ENCODE measurements around the gene RFX2. TPM values are rescaled to one million over a fixed set of nuclear protein-coding genes. Genes with fewer than 3 reads are reported as not detected.

RFX2 gene
- total RNA-seq, 1 donor from 2014 or later, result 4.2 TPM

- no peak for DNase-seq (ENCODE audit: low read depth)
- no peak overlapping the region for H3K4me3 ChIP-seq (ENCODE audit: low read depth, low read length)
- TF ChIP-seq, protein P1, sequence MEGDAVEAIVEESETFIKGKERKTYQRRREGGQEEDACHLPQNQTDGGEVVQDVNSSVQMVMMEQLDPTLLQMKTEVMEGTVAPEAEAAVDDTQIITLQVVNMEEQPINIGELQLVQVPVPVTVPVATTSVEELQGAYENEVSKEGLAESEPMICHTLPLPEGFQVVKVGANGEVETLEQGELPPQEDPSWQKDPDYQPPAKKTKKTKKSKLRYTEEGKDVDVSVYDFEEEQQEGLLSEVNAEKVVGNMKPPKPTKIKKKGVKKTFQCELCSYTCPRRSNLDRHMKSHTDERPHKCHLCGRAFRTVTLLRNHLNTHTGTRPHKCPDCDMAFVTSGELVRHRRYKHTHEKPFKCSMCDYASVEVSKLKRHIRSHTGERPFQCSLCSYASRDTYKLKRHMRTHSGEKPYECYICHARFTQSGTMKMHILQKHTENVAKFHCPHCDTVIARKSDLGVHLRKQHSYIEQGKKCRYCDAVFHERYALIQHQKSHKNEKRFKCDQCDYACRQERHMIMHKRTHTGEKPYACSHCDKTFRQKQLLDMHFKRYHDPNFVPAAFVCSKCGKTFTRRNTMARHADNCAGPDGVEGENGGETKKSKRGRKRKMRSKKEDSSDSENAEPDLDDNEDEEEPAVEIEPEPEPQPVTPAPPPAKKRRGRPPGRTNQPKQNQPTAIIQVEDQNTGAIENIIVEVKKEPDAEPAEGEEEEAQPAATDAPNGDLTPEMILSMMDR (conservative IDR thresholded peaks at IDR 0.05; ENCODE audit: low read depth, low read length), result no peak
Measured at GRCh38 chr19:6070720-6071485, 39.4 kb downstream of the RFX2 start.

- TF ChIP-seq, protein P1 (conservative IDR thresholded peaks at IDR 0.05; ENCODE audit: low read depth, low read length), result no peak
- no peak for DNase-seq (ENCODE audit: low read depth)
- no peak overlapping the region for H3K4me3 ChIP-seq (ENCODE audit: low read depth, low read length)
Measured at GRCh38 chr19:6070207-6070681, 40.1 kb downstream of the RFX2 start.

DNA sequence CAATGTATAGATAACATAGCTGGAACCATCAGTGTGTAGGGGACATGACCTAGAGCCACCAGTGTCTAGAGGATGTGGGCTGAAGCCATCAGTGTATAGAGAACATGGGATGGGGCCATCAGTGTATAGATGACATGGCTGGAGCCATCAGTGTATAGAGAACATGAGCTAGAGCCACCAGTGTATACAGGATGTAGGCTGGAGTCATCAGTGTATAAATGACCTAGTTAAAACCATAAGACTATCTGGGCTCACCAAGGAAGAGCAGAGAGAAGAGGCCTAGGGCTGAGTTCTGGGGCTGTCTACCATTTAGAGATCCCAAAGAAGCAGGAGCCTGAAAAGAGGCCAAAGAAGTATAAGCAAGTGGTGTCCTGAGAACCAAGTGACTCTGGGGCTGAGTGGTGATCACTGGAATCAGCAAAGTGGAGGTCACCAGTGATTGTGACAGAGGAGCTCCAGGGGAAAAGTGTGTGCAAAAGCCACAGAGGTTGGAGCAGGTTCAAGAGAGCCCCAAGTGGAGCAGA lies 41.0 kb downstream of the RFX2 start:
- no peak for DNase-seq (ENCODE audit: low read depth)
- no peak overlapping the region for H3K4me3 ChIP-seq (ENCODE audit: low read depth, low read length)
- TF ChIP-seq, protein P1 (conservative IDR thresholded peaks at IDR 0.05; ENCODE audit: low read depth, low read length), result no peak

DNA sequence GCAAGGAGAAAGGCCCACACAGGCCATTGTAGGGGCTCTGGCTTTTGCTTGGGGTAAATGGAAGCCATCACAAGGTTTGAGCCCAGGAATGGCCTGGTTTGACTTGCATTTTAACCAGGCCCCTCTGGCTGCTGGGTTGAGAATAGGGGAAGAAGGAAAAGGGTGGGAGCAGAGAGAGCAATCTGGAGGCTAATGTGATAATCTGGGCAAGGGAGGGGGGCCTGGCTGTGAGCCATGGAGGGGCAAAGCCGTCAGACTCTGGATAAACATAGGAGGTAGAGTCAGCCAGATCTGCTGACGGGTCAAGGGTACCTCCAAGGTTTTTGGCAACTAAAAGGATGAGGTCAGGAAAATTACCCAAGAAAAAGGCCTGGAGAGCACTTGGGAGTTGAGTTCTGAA lies 41.6 kb downstream of the RFX2 start:
- no peak for DNase-seq (ENCODE audit: low read depth)
- TF ChIP-seq, protein P1 (conservative IDR thresholded peaks at IDR 0.05; ENCODE audit: low read depth, low read length), result no peak

GRCh38 chr19:6067975-6068374 lies 42.3 kb downstream of the RFX2 start:
- H3K4me3 ChIP-seq (ENCODE audit: low read depth, low read length), result no peak overlapping the region
- no peak for DNase-seq (ENCODE audit: low read depth)
- TF ChIP-seq, protein P1 (conservative IDR thresholded peaks at IDR 0.05; ENCODE audit: low read depth, low read length), result no peak

More for the DNA sequence above, 41.6 kb downstream of the RFX2 start:
- no peak overlapping the region for H3K4me3 ChIP-seq (ENCODE audit: low read depth, low read length)

DNA sequence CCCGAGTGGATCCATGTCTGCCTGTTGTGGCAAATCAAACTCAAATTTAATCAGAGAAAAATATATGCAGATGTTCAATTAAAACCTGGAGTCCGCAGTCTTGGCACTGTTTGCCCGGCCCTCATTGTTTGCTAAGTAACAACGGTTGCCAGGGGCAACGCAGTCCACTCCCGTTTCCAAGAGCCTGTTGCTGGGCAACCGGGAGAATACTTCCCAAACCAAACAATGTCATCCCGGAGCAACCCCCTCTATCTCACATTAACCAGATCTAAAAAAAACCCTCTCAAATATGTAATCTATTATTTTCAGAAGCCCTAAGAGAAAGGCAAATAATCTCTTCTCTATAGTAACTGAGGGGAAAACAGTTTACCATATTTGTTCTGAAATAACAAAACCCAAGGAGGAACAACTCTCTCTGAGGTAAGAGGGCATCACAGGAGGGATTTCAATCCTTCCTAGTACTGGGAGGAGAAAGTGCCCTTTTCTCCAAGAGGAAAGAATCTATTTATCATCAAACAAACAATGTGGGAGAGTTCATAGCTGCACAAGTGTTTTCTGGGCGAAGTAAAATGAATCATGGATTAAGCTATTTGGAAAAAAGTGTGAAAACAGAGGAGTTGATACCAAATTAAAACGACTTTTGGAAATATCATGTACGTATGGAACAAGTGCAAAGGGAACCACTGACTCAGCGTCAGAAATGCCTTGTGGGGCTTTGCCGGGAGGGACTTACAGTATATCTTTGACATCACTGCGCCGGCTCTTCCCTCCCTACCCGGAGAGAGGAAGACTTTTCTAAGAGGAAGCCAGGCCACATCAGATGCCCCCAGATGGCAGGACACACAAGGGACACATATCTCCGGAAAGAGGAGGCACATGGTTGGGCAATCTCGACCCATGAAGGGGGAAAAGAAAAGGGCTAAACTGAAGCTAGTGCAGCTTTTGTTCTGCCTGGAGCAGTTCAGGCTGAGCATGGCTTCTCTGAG lies 43.3 kb downstream of the RFX2 start:
- no peak overlapping the region for H3K4me3 ChIP-seq (ENCODE audit: low read depth, low read length)
- TF ChIP-seq, protein P1 (conservative IDR thresholded peaks at IDR 0.05; ENCODE audit: low read depth, low read length), result no peak
- peak; percentile 96 for DNase-seq (ENCODE audit: low read depth)
